Dermis blood vessel endothelial cell (primary cell): ENCODE data around the gene ABL1. TPM values are rescaled to one million over a fixed set of nuclear protein-coding genes. Genes with fewer than 3 reads are reported as not detected.

ENCODE experiments used
- DNase-seq: peaks from one replicate; pipeline ENCODE4 v3.0.0; 2010
- total RNA-seq: library from RNA; depleted of rRNA; stranded (reverse); fragments of >200 nt; gene quantifications from 2 replicates; pipeline ENCODE4 v1.2.3, GENCODE V29; 2014

The ABL1 gene
- total RNA-seq, 1 donor from 2014 or later, result 42.5 TPM

- DNase-seq, result no peak
Observed at GRCh38 chr9:130872912-130873503, 38.0 kb downstream of the ABL1 start.

DNA sequence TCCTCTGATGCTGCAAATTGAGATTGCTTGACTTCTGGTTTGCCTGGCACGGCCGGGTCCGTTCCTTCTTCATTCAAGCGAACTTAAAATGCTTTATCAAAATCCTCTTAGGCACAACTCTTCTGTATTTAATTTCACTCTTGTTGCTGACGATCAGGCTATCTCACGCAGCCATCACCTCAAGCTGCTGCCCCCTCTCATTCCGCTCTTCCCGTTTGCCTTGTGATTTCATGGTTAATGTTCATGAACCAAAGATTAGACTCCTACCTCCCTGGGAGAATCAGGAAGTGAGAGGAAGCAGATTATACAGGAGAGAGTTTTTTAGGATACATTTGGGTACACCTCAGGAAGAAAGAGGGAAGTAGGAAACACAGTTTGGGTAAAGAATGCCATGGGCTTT is 38.9 kb downstream of the ABL1 start:
- no peak for DNase-seq

DNA sequence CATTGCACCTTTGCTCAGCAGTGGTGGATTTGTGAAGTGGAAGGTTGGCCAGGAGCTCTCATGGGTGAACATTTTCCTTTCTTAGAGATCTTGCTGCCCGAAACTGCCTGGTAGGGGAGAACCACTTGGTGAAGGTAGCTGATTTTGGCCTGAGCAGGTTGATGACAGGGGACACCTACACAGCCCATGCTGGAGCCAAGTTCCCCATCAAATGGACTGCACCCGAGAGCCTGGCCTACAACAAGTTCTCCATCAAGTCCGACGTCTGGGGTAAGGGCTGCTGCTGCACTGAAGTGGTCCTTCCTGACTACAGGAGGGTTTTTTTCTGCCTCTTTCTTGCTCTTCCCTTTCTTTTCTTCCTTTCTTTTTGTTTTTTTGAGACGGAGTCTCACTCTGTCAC is 39.7 kb downstream of the ABL1 start:
- no peak for DNase-seq

DNA sequence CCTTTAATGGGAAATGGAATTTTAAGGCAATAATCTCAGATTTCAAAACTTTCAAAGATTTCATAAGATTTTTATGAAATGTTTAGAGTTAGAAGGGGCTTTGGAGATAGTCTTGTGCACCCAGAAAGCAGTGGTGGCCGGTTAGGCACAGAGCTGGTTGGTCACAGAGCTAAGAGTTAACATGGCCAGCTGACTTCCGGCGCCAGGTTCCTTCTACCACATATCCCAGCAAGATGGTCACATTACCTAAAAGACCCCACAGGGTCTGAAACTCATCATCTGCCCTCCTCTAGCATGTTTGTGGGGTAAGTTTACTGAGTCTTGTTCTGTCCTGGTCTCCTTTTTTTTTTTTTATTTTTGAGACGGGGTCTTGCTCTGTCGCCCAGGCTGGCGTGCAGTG is 42.2 kb downstream of the ABL1 start:
- no peak for DNase-seq

DNA sequence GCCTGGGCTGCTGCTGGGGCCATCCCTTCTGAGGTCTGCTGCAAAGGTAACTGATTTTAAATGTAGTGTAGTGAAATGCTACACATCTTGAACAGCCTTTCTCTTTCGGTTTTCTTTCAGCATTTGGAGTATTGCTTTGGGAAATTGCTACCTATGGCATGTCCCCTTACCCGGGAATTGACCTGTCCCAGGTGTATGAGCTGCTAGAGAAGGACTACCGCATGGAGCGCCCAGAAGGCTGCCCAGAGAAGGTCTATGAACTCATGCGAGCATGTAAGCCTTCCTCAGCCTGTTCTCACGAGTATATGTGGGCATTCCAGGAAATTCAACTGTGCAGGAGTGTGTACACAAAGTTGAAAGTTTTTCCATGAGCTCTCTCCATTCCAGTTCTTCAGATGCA is 43.2 kb downstream of the ABL1 start:
- DNase-seq, result no peak

- DNase-seq, result no peak
Observed at GRCh38 chr9:130879863-130880411, 44.9 kb downstream of the ABL1 start.

DNA sequence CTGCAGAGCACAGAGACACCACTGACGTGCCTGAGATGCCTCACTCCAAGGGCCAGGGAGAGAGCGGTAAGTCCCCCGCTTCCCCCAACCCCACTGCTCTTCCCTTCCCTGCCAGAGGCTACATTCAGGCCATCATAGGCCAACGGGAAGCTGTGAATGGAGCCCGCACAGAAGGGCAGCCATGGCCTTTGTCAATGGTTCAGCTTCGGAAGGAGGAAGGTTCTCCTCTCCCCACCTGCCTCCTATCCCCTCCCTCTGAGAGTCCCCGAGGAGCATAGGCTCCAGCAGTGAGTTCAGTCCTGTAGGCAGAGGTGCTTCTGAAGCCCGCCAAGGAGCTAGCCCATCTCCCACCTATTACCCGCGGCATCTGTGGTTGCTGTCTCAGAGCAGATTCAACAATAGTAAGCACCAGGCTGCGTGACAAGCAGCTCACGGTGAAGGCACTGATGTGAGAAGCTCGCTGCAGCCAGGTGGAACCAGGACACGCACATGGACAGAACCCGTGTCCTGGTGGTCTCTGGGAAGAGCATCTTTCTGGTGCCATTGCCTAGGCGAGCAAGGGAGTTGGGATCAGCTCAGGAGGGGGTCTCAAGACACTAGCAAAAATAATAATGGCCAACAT is 45.7 kb downstream of the ABL1 start:
- no peak for DNase-seq

- no peak for DNase-seq
Observed at GRCh38 chr9:130881516-130881915, 46.5 kb downstream of the ABL1 start.

- DNase-seq, result no peak
Observed at GRCh38 chr9:130882696-130883225, 47.7 kb downstream of the ABL1 start.

DNA sequence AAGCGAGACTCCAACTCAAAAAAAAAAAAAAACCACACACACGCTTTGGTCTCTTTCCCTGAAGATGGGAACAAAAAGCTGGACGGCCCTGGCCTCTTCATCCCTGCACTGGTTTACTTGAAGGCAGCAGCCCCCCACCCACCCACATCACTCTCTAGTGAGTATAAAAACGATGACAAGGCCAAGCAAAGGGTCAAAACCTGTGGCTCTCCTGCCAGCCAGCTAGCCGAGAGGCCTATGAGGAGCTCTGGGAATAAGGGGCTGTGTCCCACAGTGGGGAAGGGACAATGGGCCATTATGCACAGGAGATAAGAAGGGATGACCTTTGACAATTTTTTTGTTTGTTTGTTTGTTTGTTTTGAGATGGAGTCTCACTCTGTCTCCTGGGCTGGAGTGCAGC is 48.4 kb downstream of the ABL1 start:
- no peak for DNase-seq

DNA sequence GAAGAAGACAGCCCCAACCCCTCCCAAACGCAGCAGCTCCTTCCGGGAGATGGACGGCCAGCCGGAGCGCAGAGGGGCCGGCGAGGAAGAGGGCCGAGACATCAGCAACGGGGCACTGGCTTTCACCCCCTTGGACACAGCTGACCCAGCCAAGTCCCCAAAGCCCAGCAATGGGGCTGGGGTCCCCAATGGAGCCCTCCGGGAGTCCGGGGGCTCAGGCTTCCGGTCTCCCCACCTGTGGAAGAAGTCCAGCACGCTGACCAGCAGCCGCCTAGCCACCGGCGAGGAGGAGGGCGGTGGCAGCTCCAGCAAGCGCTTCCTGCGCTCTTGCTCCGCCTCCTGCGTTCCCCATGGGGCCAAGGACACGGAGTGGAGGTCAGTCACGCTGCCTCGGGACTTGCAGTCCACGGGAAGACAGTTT is 49.1 kb downstream of the ABL1 start:
- no peak for DNase-seq

GRCh38 chr9:130884542-130885483 is 49.8 kb downstream of the ABL1 start:
- no peak for DNase-seq

DNA sequence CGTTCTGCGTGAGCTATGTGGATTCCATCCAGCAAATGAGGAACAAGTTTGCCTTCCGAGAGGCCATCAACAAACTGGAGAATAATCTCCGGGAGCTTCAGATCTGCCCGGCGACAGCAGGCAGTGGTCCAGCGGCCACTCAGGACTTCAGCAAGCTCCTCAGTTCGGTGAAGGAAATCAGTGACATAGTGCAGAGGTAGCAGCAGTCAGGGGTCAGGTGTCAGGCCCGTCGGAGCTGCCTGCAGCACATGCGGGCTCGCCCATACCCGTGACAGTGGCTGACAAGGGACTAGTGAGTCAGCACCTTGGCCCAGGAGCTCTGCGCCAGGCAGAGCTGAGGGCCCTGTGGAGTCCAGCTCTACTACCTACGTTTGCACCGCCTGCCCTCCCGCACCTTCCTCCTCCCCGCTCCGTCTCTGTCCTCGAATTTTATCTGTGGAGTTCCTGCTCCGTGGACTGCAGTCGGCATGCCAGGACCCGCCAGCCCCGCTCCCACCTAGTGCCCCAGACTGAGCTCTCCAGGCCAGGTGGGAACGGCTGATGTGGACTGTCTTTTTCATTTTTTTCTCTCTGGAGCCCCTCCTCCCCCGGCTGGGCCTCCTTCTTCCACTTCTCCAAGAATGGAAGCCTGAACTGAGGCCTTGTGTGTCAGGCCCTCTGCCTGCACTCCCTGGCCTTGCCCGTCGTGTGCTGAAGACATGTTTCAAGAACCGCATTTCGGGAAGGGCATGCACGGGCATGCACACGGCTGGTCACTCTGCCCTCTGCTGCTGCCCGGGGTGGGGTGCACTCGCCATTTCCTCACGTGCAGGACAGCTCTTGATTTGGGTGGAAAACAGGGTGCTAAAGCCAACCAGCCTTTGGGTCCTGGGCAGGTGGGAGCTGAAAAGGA is 50.7 kb downstream of the ABL1 start:
- no peak for DNase-seq

DNA sequence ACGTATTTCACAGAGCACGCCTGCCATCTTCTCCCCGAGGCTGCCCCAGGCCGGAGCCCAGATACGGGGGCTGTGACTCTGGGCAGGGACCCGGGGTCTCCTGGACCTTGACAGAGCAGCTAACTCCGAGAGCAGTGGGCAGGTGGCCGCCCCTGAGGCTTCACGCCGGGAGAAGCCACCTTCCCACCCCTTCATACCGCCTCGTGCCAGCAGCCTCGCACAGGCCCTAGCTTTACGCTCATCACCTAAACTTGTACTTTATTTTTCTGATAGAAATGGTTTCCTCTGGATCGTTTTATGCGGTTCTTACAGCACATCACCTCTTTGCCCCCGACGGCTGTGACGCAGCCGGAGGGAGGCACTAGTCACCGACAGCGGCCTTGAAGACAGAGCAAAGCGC is 51.9 kb downstream of the ABL1 start:
- no peak for DNase-seq

DNA sequence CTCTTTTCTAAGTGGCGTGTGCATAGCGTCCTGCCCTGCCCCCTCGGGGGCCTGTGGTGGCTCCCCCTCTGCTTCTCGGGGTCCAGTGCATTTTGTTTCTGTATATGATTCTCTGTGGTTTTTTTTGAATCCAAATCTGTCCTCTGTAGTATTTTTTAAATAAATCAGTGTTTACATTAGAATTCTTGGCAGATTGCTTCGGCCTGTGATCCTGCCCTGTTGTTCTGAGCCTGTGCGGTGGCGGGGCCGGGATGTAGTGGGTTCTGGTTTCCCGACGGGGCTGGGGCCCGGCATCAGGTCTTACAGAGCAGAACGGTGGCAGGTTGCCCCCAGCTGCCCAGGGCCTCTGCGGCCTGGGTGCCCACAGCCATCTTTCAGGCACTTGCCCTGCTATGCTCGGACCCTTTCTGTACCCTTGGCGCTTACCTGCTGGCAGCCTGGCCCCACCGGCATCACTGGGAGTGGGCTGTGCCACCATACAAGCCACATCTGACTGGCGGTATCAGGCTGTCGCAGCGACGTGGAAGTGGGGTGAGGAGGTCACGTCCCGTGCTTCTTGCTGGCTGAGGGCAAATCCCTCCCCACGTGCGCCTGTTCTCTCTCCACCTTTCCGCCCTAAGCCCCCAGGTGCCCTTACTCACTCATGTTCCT is 52.6 kb downstream of the ABL1 start:
- no peak for DNase-seq

DNA sequence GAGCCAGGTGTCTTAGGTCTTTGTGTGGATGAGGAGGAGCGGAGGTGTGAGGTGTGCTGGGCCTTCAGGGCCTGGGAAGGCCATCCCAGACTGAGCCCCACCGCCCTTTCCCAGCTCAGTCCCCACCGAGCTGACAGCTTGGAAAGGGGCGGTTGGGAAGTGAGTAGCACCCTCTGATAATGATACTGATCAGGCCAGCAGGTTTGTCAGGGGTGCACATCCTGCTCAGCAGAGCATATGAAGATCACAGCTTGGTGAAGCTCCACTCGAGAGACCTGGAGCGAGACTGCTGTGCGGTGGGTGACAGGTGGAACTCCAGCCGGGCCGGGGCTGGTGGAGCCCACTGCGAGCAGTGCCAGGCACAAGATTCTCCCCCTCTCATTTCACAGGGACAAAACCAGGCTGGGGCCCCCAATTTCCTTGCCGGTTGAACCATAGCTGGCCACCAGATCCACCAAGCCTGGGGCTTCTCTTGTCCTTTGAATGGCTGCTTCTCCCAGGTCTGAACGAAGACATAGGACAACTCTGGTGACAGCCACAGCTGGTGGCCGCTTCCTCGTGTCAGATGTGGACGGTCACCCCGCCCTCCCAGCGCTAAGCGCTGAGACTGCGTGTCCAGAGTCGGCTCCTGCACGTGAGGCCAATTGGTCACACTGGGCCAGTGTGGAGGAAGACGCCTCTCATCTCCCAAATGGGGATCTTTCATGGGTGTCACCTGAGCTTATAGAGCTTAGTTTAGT is 53.3 kb downstream of the ABL1 start:
- DNase-seq, result no peak

GRCh38 chr9:130890124-130890523 is 55.1 kb downstream of the ABL1 start:
- no peak for DNase-seq

GRCh38 chr9:130890870-130891687 is 56.0 kb downstream of the ABL1 start:
- DNase-seq, result no peak

DNA sequence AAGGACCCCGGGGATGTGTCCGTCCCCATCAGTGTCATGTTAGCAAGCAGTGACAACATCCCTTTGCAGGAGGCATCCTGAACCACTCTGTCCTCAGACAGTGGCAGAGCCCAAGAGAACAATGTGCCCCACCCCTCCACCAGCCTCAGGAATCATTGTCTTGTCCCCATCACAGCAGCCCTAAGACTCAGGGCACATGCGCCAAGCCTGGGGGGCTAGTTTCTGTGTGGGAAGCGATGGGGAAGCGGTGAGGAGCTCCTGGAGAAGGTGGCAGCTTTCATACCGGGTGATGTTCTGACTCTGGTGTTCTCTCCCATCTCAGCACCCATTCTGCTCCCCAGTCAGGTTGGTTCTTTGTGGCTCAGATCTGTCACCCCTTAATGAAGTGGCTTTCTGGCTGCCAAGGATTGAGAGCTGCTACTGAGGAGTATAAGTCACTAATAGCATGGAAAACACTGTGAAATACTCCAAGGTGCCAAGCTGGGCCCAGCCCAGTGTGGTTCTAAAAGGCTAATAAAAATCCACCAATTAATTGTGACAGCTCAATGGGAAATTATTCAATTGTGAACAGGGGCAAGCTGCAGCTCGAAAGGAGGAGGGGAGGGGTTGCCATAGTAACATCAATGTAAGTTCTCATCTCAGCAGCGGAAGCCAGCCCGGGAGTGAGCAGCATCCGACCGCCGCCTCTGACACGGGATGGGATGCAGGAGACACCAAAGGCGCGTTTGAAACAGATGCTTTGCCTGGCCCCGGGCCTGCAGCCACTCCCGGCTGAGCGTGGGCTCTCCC is 56.8 kb downstream of the ABL1 start:
- no peak for DNase-seq
